ENCODE data around the gene EFCC1.

DNA sequence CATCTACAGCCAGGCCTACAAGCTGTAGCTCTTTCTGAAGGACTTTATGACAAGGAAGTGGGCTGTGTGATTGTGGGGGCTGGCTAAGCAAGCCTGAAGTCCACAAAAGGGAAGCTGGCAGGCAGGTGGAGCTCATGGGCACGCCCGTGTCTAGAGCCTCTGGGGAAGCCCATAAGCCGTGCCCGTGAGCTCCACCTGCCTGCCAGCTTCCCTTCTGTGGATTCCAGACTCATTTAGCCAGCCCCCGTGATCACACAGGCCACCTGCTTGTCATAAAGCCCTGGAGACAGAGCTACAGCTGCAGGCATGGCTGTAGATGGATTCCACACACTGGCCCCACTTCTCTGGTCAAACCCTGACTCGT is 15.2 kb downstream of the EFCC1 start:
- TF ChIP-seq, protein P1, sequence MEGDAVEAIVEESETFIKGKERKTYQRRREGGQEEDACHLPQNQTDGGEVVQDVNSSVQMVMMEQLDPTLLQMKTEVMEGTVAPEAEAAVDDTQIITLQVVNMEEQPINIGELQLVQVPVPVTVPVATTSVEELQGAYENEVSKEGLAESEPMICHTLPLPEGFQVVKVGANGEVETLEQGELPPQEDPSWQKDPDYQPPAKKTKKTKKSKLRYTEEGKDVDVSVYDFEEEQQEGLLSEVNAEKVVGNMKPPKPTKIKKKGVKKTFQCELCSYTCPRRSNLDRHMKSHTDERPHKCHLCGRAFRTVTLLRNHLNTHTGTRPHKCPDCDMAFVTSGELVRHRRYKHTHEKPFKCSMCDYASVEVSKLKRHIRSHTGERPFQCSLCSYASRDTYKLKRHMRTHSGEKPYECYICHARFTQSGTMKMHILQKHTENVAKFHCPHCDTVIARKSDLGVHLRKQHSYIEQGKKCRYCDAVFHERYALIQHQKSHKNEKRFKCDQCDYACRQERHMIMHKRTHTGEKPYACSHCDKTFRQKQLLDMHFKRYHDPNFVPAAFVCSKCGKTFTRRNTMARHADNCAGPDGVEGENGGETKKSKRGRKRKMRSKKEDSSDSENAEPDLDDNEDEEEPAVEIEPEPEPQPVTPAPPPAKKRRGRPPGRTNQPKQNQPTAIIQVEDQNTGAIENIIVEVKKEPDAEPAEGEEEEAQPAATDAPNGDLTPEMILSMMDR (IDR thresholded peaks at IDR 0.05; ENCODE audit: low read depth, low read length, poor library complexity, severe bottlenecking) = peak; percentile 44
- no peak for TF ChIP-seq EZH2phosphoT487 (IDR thresholded peaks at IDR 0.05; ENCODE audit: borderline replicate concordance, low read length)
